Stimulated activated CD4-positive, alpha-beta T cell treated with anti-CD3 and anti-CD28 coated beads, Interleukin-2, amount 100 ng/mL, for 24 hours (primary cell): Measurements from ENCODE around the gene ACAP2.
"Not testable (repeated sequence)": the region's sequence is repeated elsewhere in the genome, so short reads cannot be mapped to it uniquely, and the experiment has no call there.

Experiments used
- DNase-seq, 2 donors: peaks; one replicate each; pipeline ENCODE4 v3.0.0-alpha.2; 2020

ACAP2 gene

GRCh38 chr3:195384952-195385351 is 57.9 kb downstream of the ACAP2 start:
- no peak for DNase-seq

- no peak for DNase-seq
Measured at GRCh38 chr3:195372220-195372619, 70.6 kb downstream of the ACAP2 start.

- no peak for DNase-seq
Measured at GRCh38 chr3:195366200-195366925, 76.5 kb downstream of the ACAP2 start.

- no peak for DNase-seq
Measured at GRCh38 chr3:195365371-195365770, 77.4 kb downstream of the ACAP2 start.

GRCh38 chr3:195357797-195358196 is 85.0 kb downstream of the ACAP2 start:
- DNase-seq = not testable (repeated sequence)

GRCh38 chr3:195356151-195357086 is 86.4 kb downstream of the ACAP2 start:
- no peak for DNase-seq

GRCh38 chr3:195354009-195354408 is 88.8 kb downstream of the ACAP2 start:
- not testable (repeated sequence) for DNase-seq

- no peak for DNase-seq
Measured at GRCh38 chr3:195352895-195353488, 89.8 kb downstream of the ACAP2 start.

GRCh38 chr3:195348426-195349115 is 94.2 kb downstream of the ACAP2 start:
- no peak for DNase-seq

- no peak for DNase-seq
Measured at GRCh38 chr3:195337747-195338146, 105.1 kb downstream of the ACAP2 start.

- DNase-seq = no peak
Measured at GRCh38 chr3:195334967-195335366, 107.9 kb downstream of the ACAP2 start.

- DNase-seq = no peak
Measured at GRCh38 chr3:195319060-195319459, 123.8 kb downstream of the ACAP2 start.

GRCh38 chr3:195312714-195313113 is 130.1 kb downstream of the ACAP2 start:
- DNase-seq = no peak

GRCh38 chr3:195307711-195308110 is 135.1 kb downstream of the ACAP2 start:
- DNase-seq = no peak

GRCh38 chr3:195306369-195306768 is 136.5 kb downstream of the ACAP2 start:
- DNase-seq = no peak

- DNase-seq = no peak
Measured at GRCh38 chr3:195302431-195302830, 140.4 kb downstream of the ACAP2 start.

- no peak for DNase-seq
Measured at GRCh38 chr3:195297446-195297845, 145.4 kb downstream of the ACAP2 start.

GRCh38 chr3:195296662-195297061 is 146.2 kb downstream of the ACAP2 start:
- no peak for DNase-seq

- no peak for DNase-seq
Measured at GRCh38 chr3:195291121-195291520, 151.7 kb downstream of the ACAP2 start.

- not testable (repeated sequence) for DNase-seq
Measured at GRCh38 chr3:195290643-195291042, 152.2 kb downstream of the ACAP2 start.

GRCh38 chr3:195286115-195286872 is 156.5 kb downstream of the ACAP2 start:
- DNase-seq = no peak

GRCh38 chr3:195285372-195285771 is 157.4 kb downstream of the ACAP2 start:
- DNase-seq = no peak
